22Rv1 (cell line): ENCODE measurements around the gene CREM.

Source experiments
- H3K27ac ChIP-seq: fragments of 450-650 bp; 2 replicates; pipeline ENCODE4 v1.5.1; 2017
- ZFX ChIP-seq: fragments of 450-650 bp; IDR thresholded peaks from 2 replicates; pipeline ENCODE4 v1.6.1; 2017; ENCODE audit warnings: antibody characterized with exemption, borderline replicate concordance
- TF ChIP-seq, protein P1 (sequence below): fragments of 450-650 bp; IDR thresholded peaks from 2 replicates; pipeline ENCODE4 v1.5.1; 2017; ENCODE audit warnings: mild to moderate bottlenecking

Gene CREM

DNA sequence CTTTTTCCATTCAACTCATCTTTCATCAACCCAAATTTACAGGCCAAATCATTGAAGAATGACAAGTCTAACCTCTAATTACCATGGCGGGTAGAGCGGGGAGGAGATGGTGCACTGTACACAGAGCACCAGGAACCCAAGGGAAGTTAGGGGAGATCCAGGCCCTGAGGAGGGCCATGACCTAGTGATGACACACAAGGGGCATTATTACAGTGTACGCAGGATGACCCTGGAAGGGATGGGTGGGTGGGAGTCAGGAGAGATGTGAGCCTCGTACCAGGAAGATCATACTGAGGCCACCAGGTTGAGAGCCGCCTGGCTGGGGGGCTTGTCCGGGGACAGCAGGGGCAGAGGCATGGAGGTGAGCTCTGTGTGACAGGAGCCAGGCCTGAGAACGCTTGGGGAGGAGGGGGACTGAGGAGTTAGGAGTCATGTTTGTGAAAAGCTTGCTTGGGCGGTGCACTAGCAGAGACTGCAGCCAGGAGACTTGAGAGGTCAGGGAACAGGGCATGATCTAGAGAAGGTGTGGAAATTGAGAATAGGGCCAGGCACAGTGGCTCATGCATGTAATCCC is 120.2 kb downstream of the CREM start:
- no peak for TF ChIP-seq ZFX
- TF ChIP-seq, protein P1, sequence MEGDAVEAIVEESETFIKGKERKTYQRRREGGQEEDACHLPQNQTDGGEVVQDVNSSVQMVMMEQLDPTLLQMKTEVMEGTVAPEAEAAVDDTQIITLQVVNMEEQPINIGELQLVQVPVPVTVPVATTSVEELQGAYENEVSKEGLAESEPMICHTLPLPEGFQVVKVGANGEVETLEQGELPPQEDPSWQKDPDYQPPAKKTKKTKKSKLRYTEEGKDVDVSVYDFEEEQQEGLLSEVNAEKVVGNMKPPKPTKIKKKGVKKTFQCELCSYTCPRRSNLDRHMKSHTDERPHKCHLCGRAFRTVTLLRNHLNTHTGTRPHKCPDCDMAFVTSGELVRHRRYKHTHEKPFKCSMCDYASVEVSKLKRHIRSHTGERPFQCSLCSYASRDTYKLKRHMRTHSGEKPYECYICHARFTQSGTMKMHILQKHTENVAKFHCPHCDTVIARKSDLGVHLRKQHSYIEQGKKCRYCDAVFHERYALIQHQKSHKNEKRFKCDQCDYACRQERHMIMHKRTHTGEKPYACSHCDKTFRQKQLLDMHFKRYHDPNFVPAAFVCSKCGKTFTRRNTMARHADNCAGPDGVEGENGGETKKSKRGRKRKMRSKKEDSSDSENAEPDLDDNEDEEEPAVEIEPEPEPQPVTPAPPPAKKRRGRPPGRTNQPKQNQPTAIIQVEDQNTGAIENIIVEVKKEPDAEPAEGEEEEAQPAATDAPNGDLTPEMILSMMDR = no peak

DNA sequence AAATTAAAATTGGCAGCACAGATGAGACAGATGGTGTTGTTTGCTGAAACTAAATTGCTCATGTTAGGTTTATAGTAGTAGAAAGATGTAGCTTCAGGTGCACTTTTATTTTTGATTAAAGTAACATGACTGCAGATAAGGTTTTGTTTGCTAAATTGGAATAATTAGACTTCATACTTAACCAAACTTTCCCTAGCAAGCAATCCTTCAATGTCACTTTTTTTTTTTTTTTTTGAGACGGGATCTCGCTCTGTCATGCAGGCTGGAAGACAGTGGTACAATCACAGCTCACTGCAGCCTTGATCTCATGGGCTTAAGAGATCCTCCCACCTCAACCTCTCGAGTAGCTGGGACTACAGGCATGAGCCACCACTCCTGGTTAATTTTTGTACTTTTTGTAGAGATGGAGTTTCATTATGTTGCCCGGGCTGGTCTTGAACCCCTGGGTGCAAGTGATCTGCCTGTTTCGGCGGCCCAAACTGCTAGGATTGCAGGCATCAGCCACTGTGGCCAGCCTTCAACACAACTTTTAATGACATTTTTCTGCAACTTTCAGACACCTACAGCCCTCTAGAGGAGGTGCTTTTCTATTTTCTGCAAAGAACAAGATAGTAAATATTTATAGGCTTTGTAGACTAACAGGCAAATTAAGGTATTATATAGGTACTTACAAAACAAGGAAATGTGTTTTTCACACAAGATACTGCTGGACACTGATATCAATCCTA is 124.9 kb downstream of the CREM start:
- TF ChIP-seq, protein P1 = no peak
- no peak for TF ChIP-seq ZFX
- no peak overlapping the region for H3K27ac ChIP-seq

More for the DNA sequence above, 120.2 kb downstream of the CREM start:
- no peak overlapping the region for H3K27ac ChIP-seq

DNA sequence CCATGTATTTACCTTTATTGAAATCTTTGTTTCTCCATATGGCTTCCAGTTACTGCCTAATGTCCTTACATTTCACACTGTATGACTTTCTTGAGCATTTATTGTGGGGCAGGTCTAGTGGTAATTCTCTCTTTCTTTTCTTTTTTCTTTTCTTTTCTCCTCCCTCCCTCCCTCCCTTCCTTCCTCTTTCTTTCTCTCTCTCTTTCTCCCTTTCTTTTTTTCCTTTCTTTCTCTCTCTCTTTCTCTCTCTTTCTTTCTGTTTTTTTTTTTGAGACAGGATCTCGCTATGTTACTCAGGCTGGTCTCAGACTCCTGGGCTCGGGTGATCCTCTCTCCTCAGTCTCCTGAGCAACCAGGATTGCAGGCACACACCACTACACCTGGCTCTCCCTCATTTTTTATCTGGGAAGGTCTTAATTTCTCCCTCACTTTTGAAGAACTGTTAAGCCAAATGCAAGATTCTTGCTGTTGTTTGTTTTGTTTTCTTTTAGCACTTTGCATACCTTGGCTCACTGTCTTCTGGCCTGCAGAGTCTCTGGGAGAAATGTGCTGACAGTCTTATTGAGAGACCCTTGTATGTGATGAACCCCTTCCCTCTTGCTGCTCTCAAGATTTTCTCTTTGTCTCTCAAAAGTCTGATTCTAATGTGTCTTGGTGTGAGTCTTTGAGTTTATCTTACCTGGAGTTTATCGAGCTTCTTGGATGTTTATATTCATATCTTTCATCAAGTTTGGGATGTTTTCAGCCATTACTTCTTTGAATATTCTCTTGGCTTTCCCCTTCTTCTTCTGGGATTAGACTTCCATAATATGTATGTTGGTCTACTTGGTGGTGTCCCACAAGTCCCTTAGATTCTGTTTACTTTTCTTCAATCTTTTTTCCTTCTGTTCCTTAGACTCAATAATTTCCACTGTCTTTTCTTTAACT is 130.7 kb downstream of the CREM start:
- H3K27ac ChIP-seq = no peak overlapping the region
- no peak for TF ChIP-seq ZFX
- TF ChIP-seq, protein P1 = no peak

DNA sequence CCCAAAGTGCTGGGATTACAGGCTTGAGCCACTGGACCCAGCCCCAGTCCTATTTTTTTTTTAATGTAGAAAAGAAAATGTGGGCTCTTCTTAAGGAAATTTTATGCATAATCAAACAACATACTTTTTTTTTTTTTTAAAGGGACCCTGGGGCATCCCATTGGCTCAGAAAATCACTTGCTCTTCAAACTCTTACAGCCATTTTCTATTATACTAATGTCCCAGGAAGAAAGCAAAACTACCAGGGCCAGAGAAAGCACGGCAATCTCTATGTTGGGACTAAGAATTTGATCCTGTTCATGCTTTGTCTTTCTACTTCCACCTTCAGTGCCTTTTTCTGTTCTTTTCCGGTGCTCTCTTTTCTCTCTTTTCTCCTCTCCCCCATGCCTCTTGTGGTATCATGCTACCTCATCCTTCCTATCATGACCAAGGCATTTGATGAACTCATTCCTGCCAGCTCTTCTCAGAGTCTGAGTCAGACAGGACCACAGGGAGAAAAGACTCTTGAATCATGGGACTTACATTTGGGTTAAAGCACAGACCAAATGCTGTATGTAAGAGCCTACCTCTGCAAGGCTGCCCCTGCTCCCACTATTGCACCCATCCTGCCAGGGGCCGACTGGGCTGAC is 133.2 kb downstream of the CREM start:
- H3K27ac ChIP-seq = no peak overlapping the region
- TF ChIP-seq, protein P1 = no peak

DNA sequence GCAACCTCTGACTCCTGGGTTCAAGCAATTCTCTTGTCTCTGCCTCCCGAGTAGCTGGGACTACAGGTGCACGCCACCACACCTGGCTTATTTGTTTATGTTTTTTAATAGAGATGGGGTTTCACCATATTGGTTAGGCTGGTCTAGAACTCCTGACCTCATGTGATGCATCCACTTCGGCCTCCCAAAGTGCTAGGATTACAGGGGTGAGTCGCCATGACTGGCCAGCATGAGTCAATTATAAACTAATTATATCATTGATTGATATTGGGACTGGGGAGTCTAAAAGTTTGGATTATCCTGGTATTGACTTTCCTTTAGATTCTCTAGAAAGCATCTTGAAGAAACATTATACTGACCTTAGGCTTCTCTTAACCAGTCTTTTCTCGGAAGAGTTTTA is 135.8 kb downstream of the CREM start:
- TF ChIP-seq ZFX = no peak
- TF ChIP-seq, protein P1 = no peak
- H3K27ac ChIP-seq = no peak overlapping the region
